HG02840 (cell line): ENCODE data around the gene EHMT2.
"Not testable (repeated sequence)": the region's sequence is repeated elsewhere in the genome, so short reads cannot be mapped to it uniquely, and the experiment has no call there.

ENCODE experiments used
- ATAC-seq: cut with Tn5 transposase; IDR thresholded peaks from one replicate; pipeline ENCODE4 v1.9.1; 2021; ENCODE audit warnings: mild to moderate bottlenecking, moderate library complexity, moderate number of reproducible peaks; ENCODE audit not compliant: unreplicated experiment, low FRiP score

Gene EHMT2

DNA sequence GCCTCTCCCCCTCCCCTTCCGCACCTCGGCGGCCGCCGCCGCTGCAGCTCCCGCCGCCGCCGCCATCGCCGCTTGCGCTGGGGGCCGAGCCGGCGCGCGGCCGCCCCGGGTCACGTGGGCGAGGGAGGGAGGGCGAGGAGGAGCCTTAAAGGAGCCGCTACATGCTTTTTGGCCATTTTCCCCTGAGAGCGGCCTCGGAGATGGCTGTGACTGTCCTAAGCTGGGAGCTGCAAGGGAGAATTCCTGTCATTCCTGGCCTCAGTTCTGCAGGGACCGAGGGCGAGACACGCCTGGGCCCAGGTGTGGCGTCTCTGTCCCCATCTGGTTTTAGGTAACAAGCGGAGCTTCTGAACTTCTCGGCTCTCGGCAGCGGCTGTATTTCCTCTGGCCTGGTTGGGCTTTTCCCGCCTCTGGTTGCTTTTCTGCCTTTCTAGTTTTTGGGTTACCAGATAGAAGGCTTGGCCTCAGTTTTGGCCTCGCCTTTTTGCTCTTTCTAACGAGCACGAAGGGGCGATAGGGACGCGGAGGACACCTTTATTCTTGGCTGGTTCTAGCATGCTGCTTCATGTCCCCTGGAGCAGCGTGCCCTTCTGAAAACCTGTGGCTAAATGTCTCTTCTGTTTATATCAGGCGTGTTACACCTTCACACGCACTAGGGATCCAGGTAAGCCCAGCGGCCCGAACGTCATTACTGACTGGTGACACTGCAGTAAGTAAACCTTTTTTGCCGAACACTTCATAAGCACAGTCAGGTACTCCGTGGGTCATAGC is at the start of gene EHMT2:
EHMT2 (minus strand) TSS at position 87 of the 771 bp plus-strand sequence; CDS start at position 66, 21 bp downstream.
- peak; percentile 49 for ATAC-seq

- ATAC-seq, result no peak
Observed at GRCh38 chr6:31947070-31947675, 49.7 kb upstream of the EHMT2 start.

GRCh38 chr6:31946370-31946885 is 48.9 kb upstream of the EHMT2 start:
- ATAC-seq, result no peak

DNA sequence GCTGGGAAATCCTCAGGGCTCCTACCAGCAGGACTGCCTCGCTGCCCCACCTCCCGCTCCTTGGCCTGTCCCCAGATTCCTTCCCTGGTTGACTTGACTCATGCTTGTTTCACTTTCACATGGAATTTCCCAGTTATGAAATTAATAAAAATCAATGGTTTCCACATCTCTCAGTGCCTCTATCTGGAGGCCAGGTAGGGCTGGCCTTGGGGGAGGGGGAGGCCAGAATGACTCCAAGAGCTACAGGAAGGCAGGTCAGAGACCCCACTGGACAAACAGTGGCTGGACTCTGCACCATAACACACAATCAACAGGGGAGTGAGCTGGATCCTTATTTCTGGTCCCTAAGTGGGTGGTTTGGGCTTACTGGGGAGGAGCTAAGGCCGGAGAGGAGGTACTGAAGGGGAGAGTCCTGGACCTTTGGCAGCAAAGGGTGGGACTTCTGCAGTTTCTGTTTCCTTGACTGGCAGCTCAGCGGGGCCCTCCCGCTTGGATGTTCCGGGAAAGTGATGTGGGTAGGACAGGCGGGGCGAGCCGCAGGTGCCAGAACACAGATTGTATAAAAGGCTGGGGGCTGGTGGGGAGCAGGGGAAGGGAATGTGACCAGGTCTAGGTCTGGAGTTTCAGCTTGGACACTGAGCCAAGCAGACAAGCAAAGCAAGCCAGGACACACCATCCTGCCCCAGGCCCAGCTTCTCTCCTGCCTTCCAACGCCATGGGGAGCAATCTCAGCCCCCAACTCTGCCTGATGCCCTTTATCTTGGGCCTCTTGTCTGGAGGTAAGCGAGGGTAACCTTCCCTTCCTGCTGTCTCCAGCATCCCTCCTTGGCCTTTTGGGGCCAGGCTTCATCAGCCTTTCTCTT is 48.2 kb upstream of the EHMT2 start, which contains the start of gene CFB:
CFB (plus strand) TSS at position 589 of the 863 bp plus-strand sequence; CDS start at position 716, 127 bp downstream.
- no peak for ATAC-seq

DNA sequence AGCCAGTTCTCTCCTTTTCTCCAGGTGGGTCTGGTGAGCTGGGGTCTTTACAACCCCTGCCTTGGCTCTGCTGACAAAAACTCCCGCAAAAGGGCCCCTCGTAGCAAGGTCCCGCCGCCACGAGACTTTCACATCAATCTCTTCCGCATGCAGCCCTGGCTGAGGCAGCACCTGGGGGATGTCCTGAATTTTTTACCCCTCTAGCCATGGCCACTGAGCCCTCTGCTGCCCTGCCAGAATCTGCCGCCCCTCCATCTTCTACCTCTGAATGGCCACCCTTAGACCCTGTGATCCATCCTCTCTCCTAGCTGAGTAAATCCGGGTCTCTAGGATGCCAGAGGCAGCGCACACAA is 47.6 kb upstream of the EHMT2 start:
- no peak for ATAC-seq

GRCh38 chr6:31943742-31944141 is 46.2 kb upstream of the EHMT2 start:
- ATAC-seq, result no peak

- no peak for ATAC-seq
Observed at GRCh38 chr6:31940256-31940664, 42.8 kb upstream of the EHMT2 start.

GRCh38 chr6:31935823-31936222 is 38.3 kb upstream of the EHMT2 start:
- ATAC-seq, result no peak

DNA sequence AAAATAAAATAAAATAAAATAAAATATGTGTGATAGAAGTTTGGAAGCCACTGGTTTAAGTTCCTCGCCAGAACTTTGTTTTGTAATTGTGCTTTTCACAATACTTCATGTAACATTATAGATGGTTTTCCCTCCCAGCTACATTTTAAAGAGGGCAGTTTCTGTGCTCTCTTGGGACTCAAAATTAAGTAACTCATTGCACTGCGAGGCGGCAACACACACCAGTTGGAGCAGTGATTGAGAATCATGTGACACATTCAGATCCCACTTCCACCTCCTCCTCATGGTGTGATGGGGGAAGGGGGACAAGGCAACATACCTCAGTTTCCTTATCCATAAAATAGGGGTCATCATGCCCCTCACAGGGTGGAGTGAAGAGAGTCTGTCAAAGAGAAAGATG is 37.5 kb upstream of the EHMT2 start:
- no peak for ATAC-seq

DNA sequence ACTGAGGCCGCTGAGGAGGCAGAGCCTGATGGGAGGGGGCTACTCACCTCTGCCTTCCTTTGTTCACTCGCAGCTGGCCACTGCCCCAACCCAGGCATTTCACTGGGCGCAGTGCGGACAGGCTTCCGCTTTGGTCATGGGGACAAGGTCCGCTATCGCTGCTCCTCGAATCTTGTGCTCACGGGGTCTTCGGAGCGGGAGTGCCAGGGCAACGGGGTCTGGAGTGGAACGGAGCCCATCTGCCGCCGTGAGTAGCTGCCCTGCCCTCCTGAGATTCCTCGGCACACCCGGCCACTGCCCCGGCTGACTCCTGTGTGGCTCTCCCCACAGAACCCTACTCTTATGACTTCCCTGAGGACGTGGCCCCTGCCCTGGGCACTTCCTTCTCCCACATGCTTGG is 36.0 kb upstream of the EHMT2 start:
- ATAC-seq, result no peak

DNA sequence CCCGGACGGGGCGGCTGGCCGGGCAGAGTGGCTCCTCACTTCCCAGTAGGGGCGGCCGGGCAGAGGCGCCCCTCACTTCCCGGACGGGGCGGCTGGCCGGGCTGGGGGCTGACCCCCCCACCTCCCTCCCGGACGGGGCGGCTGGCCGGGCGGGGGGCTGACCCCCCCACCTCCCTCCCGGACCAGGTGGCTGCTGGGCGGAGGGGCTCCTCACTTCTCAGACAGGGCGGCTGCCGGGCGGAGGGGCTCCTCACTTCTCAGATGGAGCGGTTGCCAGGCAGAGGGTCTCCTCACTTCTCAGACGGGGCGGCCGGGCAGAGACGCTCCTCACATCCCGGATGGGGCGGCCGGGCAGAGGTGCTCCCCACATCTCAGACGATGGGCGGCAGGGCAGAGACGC is 34.6 kb upstream of the EHMT2 start:
- ATAC-seq, result not testable (repeated sequence)

- ATAC-seq, result no peak
Observed at GRCh38 chr6:31930962-31931361, 33.5 kb upstream of the EHMT2 start.

DNA sequence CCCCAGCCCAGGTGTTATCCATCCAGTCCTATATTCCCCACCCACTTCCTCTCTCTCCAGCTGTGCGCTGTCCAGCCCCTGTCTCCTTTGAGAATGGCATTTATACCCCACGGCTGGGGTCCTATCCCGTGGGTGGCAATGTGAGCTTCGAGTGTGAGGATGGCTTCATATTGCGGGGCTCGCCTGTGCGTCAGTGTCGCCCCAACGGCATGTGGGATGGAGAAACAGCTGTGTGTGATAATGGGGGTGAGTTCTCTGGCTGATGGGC is 31.1 kb upstream of the EHMT2 start:
- no peak for ATAC-seq

- no peak for ATAC-seq
Observed at GRCh38 chr6:31927863-31928671, 30.6 kb upstream of the EHMT2 start.

- ATAC-seq, result no peak
Observed at GRCh38 chr6:31927242-31927862, 29.9 kb upstream of the EHMT2 start, which contains the start of gene C2. C2 (plus strand) TSS chr6:31927717; CDS start chr6:31927753, 36 bp downstream.

DNA sequence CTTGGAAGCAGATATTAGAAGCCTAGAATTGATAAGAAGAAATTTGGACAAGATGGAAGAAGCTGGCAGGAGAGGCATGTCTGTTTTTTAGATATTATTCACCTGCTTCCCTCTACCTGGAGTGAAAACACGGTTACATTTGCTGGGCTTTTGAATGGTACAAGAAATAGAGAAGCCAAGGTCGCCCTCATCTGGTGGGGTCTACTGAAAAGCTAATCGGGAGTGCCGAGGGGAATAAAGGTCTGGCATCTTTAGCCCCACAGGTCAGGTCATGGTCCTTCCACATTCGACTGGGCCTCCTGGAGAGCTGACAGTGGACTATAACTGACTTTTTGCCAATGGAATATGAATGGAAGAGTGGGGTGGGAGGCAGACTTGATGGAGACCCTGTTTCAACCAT is 25.4 kb upstream of the EHMT2 start:
- no peak for ATAC-seq

GRCh38 chr6:31920811-31921210 is 23.3 kb upstream of the EHMT2 start:
- ATAC-seq, result no peak

GRCh38 chr6:31919624-31920303 is 22.3 kb upstream of the EHMT2 start:
- no peak for ATAC-seq

DNA sequence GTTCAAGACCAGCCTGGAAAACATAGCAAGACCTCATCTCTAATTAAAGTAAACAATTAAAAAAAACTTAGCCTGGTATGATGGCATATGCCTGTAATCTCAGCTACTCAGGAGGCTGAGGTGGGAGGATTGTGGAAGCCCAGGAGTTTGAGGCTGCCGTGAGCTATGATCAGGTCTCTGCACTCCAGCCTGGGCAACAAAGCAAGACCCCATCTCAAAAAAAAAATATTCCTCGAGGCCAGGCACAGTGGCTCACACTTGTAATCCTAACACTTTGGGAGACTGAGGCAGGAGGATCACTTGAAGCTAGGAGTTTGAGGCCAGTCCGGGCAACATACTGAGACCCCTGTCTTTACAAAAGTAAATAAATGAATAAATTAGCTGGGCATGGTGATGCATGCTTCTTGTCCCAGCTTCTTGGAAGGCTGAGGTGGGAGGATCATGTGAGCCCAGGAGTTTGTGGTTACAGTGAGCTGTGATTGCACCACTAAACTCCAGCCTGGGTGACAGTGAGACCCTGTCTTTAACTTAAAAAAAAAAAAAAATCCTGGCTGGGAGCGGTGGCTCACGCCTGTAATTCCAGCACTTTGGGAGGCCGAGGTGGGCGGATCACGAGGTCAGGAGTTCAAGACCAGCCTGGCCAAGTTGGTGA is 20.7 kb upstream of the EHMT2 start:
- no peak for ATAC-seq
